Measurements from ENCODE around the gene GXYLT2.

GXYLT2 gene

DNA sequence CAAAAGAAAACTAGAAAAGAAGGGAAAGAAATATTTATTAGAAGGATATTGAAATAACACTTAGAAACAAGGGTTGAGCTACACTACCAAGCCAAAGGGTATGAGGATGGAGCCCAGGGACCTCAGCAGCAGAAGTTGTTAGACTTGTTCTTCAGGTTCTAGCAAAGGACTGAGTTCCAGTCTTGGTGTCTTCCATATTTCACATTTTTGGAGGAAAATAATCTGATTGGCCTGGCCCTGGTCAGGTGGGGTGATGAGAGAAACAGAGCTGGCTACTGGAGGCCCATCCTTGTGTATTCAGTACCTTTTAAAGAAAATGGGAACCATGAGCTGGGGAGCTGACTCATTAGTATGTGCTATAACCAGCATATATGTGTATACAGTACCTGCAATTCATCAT, 137.0 kb downstream of the GXYLT2 start:
- DNase-seq, result no peak

GRCh38 chr3:73026111-73026759, 138.4 kb downstream of the GXYLT2 start:
- no peak for DNase-seq
